NT2/D1 (cell line): ENCODE measurements around the gene RNLS.

Experiments used
- SUZ12 ChIP-seq: IDR thresholded peaks from 2 replicates; pipeline ENCODE4 v1.6.1; 2011; ENCODE audit not compliant: insufficient read length, insufficient read depth; ENCODE audit errors: extremely low read depth
- YY1 ChIP-seq: IDR thresholded peaks from 2 replicates; pipeline ENCODE4 v1.6.1; 2011; ENCODE audit not compliant: insufficient read length, insufficient read depth

GRCh38 chr10:88608780-88609179 is 25.7 kb upstream of the RNLS start:
- TF ChIP-seq YY1 (no peak), SUZ12 (no peak)
